Gastrocnemius medialis (tissue), 4 donors: ENCODE measurements around the gene ADGRL2. TPM values are rescaled to one million over a fixed set of nuclear protein-coding genes. Genes with fewer than 3 reads are reported as not detected.
"Not testable (repeated sequence)": the region's sequence is repeated elsewhere in the genome, so short reads cannot be mapped to it uniquely, and the experiment has no call there.

Experiments
- ATAC-seq, 2 donors: fragments of 150-250 bp; one replicate each; pipeline ENCODE4 v1.9.1; 2016
- DNase-seq, 2 donors: peaks; one replicate each; pipeline ENCODE4 v3.0.0-alpha.2; 2019
- H3K27ac ChIP-seq, 4 donors: fragments of 200-600 bp; sonication (generic); 1 replicate in 1 of 4; 2 replicates in 3 of 4; pipeline ENCODE4 v1.5.1; 2016 to 2018; ENCODE audit warnings: mild to moderate bottlenecking in 2 of 4, moderate library complexity in 1 of 4
- H3K27me3 ChIP-seq, 3 donors: fragments of 200-600 bp; sonication (generic) in 2 of 3; 1 replicate in 1 of 3; 2 replicates in 2 of 3; pipeline versions ENCODE4 v1.5.1 to v1.6.0; 2016 to 2019; ENCODE audit warnings: mild to moderate bottlenecking in 1 of 3, moderate library complexity in 1 of 3
- H3K36me3 ChIP-seq, 2 donors: fragments of 200-600 bp; sonication (generic) in 1 of 2; one replicate each; pipeline ENCODE4 v1.5.1; 2017 to 2018
- H3K4me1 ChIP-seq, 2 donors: fragments of 200-600 bp; sonication (generic) in 1 of 2; one replicate each; pipeline ENCODE4 v1.5.1; 2016 to 2017; ENCODE audit warnings: mild to moderate bottlenecking in 2 of 2
- H3K4me3 ChIP-seq, 4 donors: fragments of 200-600 bp; sonication (generic) in 3 of 4; 1 replicate in 1 of 4; 2 replicates in 3 of 4; pipeline ENCODE4 v1.5.1; 2016 to 2019; ENCODE audit warnings: mild to moderate bottlenecking in 2 of 4
- H3K9me3 ChIP-seq, 3 donors: fragments of 200-600 bp; sonication (generic) in 2 of 3; 1 replicate in 1 of 3; 2 replicates in 2 of 3; pipeline ENCODE4 v1.5.1; 2016 to 2019
- POLR2A ChIP-seq, 2 donors: fragments of 450-650 bp; IDR thresholded peaks; one replicate each; pipeline ENCODE4 v1.6.1; 2017; ENCODE audit warnings: antibody characterized with exemption in 2 of 2, mild to moderate bottlenecking in 2 of 2, moderate library complexity in 2 of 2
- in situ Hi-C, 4 donors: fragments of 200-750 bp; cut with MboI; loops; one replicate each; pipeline versions ENCODE4 v1.15.0 to v1.8.0; 2017; ENCODE audit warnings: low sequenced_read_pairs in 4 of 4
- intact Hi-C: fragments of 100-400 bp; cut with DNase I; formaldehyde crosslinking; loops from one replicate; pipeline ENCODE4 v1.15.1; 2023; ENCODE audit warnings: low total_unique reads
- total RNA-seq, 4 donors: library from RNA; depleted of rRNA; stranded (reverse); fragments of >200 nt; gene quantifications; one replicate each; pipeline versions ENCODE4 v1.1.0 to v1.2.3, GENCODE V29; 2016
- TF ChIP-seq, protein P1 (sequence below), 5 experiments: fragments of 450-650 bp in 3 of 5; fragments of 200-600 bp in 2 of 5; sonication (generic) in 2 of 5; IDR thresholded peaks in 4 of 5; conservative IDR thresholded peaks in 1 of 5; 1 replicate in 4 of 5; 2 replicates in 1 of 5; pipeline ENCODE4 v1.5.1; 2016 to 2019; ENCODE audit warnings: antibody characterized with exemption in 5 of 5, mild to moderate bottlenecking in 3 of 5, moderate library complexity in 3 of 5

Gene ADGRL2
- total RNA-seq, 4 donors from 2014 or later = 4.5 to 9.7 (median 6.8) TPM

DNA sequence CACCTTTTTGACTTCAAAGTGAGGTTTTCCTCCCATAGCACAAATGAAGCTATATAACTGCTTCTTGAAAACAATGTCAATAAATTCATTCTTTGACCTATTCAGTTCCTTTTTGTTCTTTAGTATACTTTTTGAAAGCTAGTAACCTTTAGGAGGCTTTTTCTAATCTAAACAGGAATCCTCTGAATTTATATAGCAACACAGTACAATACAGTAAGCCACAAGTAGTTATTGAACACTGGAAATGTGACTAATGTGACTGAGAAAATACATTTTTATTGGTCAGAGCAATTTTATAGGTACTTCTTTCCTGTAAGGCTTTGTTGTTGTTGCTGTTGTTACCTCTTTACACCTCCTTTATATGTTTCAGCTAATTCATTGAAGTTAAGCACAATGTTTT, 49.8 kb downstream of the ADGRL2 start:
- Histone ChIP-seq H3K36me3 (no peaks in the 10 kb centered on the region), H3K9me3 (no peaks in the 10 kb centered on the region), H3K27me3 (no peaks in the 10 kb centered on the region), H3K4me1 (no peaks in the 10 kb centered on the region), H3K4me3 (no peak overlapping the region), H3K27ac (no peak overlapping the region)
- no peak for TF ChIP-seq POLR2A (IDR thresholded peaks at IDR 0.05)
- TF ChIP-seq, protein P1, sequence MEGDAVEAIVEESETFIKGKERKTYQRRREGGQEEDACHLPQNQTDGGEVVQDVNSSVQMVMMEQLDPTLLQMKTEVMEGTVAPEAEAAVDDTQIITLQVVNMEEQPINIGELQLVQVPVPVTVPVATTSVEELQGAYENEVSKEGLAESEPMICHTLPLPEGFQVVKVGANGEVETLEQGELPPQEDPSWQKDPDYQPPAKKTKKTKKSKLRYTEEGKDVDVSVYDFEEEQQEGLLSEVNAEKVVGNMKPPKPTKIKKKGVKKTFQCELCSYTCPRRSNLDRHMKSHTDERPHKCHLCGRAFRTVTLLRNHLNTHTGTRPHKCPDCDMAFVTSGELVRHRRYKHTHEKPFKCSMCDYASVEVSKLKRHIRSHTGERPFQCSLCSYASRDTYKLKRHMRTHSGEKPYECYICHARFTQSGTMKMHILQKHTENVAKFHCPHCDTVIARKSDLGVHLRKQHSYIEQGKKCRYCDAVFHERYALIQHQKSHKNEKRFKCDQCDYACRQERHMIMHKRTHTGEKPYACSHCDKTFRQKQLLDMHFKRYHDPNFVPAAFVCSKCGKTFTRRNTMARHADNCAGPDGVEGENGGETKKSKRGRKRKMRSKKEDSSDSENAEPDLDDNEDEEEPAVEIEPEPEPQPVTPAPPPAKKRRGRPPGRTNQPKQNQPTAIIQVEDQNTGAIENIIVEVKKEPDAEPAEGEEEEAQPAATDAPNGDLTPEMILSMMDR (IDR thresholded peaks at IDR 0.05 in 4 of 5, conservative IDR thresholded peaks at IDR 0.05 in 1 of 5) = no peak
- no peak for DNase-seq
- no peak for ATAC-seq
- intact Hi-C loops = no loop called here
- in situ Hi-C loops = no loop called here

DNA sequence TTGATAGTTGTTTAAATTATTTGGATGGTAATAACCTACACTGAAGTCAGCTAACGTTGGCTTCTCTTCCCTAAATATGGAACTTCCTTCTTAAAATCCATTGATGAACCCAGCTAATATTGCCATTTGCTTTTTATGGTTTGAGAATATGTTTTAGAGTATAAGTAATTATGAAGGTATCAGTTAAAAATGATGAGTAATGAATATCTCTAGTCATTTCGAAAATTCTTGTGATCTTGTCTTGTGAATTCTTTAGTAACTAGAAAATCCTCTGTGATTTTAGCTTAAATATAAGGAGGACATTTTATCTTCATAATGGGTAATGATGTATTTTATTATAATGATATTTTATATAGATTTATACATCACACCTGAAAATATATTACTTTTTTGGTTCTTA, 50.5 kb downstream of the ADGRL2 start:
- Histone ChIP-seq H3K4me3 (no peak overlapping the region), H3K9me3 (no peaks in the 10 kb centered on the region), H3K27ac (no peak overlapping the region), H3K36me3 (no peaks in the 10 kb centered on the region), H3K4me1 (no peaks in the 10 kb centered on the region), H3K27me3 (no peaks in the 10 kb centered on the region)
- TF ChIP-seq, protein P1 (IDR thresholded peaks at IDR 0.05 in 4 of 5, conservative IDR thresholded peaks at IDR 0.05 in 1 of 5) = no peak
- no peak for TF ChIP-seq POLR2A (IDR thresholded peaks at IDR 0.05)
- intact Hi-C loops (no loop called here), in situ Hi-C loops (no loop called here)
- ATAC-seq (no peak), DNase-seq (no peak)

DNA sequence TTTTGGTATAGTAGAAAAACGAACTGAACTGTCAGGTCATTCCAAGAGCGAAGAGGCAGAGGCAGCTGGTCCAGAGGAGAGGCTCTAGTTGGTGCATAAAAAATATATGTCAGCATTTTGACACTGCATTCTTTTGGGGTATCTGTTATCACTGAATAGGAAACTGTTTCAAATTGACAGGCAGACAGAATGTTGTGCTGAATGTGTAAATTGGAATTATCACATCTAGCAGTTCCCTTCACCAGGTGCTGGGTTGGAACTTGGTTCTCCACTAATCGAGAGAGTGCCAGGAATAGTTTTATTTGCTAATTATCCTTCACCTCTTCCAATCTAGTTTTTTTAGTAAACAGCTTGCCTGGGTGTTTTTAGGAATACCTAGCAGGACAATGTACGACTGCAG, 52.2 kb downstream of the ADGRL2 start:
- H3K9me3 ChIP-seq = no peaks in the 10 kb centered on the region
- TF ChIP-seq, protein P1 (IDR thresholded peaks at IDR 0.05 in 4 of 5, conservative IDR thresholded peaks at IDR 0.05 in 1 of 5) = no peak
- no peak for TF ChIP-seq POLR2A (IDR thresholded peaks at IDR 0.05)
- no peaks in the 10 kb centered on the region for H3K36me3 ChIP-seq
- no peak for ATAC-seq
- no peak overlapping the region for H3K27ac ChIP-seq
- in situ Hi-C loops = no loop called here
- H3K4me3 ChIP-seq = no peak overlapping the region
- DNase-seq = no peak
- intact Hi-C loops = no loop called here
- H3K27me3 ChIP-seq = no peaks in the 10 kb centered on the region
- no peaks in the 10 kb centered on the region for H3K4me1 ChIP-seq

DNA sequence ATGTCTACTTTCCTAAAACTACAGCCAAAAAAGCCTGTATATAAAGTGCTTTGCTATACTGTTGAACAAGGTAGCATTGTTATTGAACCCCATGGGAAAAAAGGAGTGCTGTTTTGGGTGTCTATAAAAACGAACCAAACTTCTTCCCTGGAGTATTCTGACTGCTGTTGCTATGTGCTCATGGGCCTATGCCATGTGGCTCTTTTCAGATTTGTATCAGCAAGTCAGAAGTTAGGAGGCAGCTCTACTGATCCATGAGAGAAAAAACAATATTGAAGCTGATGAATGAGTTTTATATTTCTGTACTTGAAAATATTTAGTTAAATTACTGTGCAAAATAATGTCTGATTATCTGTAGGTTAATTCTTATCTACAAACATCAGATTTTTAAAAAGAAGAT, 66.5 kb downstream of the ADGRL2 start:
- in situ Hi-C loops (no loop called here), intact Hi-C loops (no loop called here)
- no peak for ATAC-seq
- Histone ChIP-seq H3K36me3 (no peaks in the 10 kb centered on the region), H3K4me3 (no peak overlapping the region), H3K9me3 (no peaks in the 10 kb centered on the region), H3K27ac (no peak overlapping the region), H3K4me1 (peaks cover 0 to 3% of the 10 kb centered on the region in 2 donors), H3K27me3 (no peaks in the 10 kb centered on the region)
- no peak for TF ChIP-seq POLR2A (IDR thresholded peaks at IDR 0.05)
- TF ChIP-seq, protein P1 (IDR thresholded peaks at IDR 0.05 in 4 of 5, conservative IDR thresholded peaks at IDR 0.05 in 1 of 5) = no peak
- DNase-seq = no peak

DNA sequence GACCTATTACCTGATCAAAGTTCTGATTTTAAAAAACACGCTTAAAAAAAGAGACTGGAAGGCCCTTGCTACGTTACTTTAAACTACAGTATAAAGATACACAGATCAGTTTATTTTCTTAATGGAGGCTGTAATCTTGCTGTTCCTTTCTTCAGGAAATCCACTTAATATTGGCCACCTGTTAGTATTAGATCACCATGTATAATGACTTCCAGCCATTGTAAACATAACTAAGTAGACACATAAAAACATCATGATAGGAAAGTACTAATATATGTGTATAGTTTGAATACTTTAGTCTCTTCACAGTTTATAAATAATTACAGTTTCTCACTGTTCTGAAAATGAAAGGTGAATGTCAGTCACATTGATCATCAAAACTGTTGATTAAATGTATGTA, 68.6 kb downstream of the ADGRL2 start:
- no peak for ATAC-seq

DNA sequence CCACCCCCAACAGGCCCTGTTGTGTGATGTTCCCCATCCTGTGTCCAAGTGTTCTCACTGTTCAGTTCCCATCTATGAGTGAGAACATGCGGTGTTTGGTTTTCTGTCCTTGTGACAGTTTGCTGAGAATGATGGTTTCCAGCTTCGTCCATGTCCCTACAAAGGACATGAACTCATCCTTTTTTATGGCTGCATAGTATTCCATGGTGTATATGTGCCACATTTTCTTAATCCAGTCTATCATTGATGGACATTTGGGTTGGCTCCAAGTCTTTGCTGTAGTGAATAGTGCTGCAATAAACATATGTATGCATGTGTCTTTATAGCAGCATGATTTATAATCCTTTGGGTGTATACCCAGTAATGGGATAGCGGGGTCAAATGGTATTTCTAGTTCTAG, 70.4 kb downstream of the ADGRL2 start:
- ATAC-seq, H3K27ac ChIP-seq, in situ Hi-C loops, intact Hi-C loops, H3K27me3 ChIP-seq, H3K4me3 ChIP-seq, DNase-seq, H3K9me3 ChIP-seq, H3K36me3 ChIP-seq, H3K4me1 ChIP-seq: not testable (repeated sequence)

More for the DNA sequence above, 68.6 kb downstream of the ADGRL2 start:
- in situ Hi-C loops = no loop called here
- Histone ChIP-seq H3K9me3 (no peaks in the 10 kb centered on the region), H3K4me3 (no peak overlapping the region), H3K27ac (no peak overlapping the region), H3K4me1 (peaks cover 0 to 3% of the 10 kb centered on the region in 2 donors), H3K27me3 (no peaks in the 10 kb centered on the region), H3K36me3 (no peaks in the 10 kb centered on the region)
- intact Hi-C loops = no loop called here
- no peak for DNase-seq
- TF ChIP-seq, protein P1 (IDR thresholded peaks at IDR 0.05 in 4 of 5, conservative IDR thresholded peaks at IDR 0.05 in 1 of 5) = no peak
- no peak for TF ChIP-seq POLR2A (IDR thresholded peaks at IDR 0.05)
